H9 (cell line): ENCODE measurements around the gene USP12. TPM values are rescaled to one million over a fixed set of nuclear protein-coding genes. Genes with fewer than 3 reads are reported as not detected.

ENCODE experiments used
- DNase-seq: peaks from one replicate; pipeline ENCODE4 v3.0.0-alpha.2; 2017
- H2AFZ ChIP-seq: one replicate; pipeline ENCODE4 v1.6.1; 2013; ENCODE audit warnings: mild to moderate bottlenecking, low read length, control low read depth, moderate library complexity
- H2AK5ac ChIP-seq: 2 replicates; pipeline ENCODE4 v1.6.1; 2013; ENCODE audit warnings: low read length, control low read depth, mixed read lengths; ENCODE audit not compliant: insufficient read length
- H2BK120ac ChIP-seq: one replicate; pipeline ENCODE4 v1.6.1; 2013; ENCODE audit warnings: low read depth, mild to moderate bottlenecking, low read length, control low read depth, inconsistent platforms; ENCODE audit not compliant: poor library complexity, severe bottlenecking
- H2BK12ac ChIP-seq: 2 replicates; pipeline ENCODE4 v1.6.1; 2013; ENCODE audit warnings: low read length, control low read depth, mixed read lengths, low read depth; ENCODE audit not compliant: insufficient read length
- H2BK15ac ChIP-seq: 2 replicates; pipeline ENCODE4 v1.6.1; 2013; ENCODE audit warnings: low read depth, low read length, control low read depth
- H2BK20ac ChIP-seq: one replicate; pipeline ENCODE4 v1.6.1; 2013; ENCODE audit warnings: low read depth, mild to moderate bottlenecking, low read length, control low read depth, inconsistent platforms; ENCODE audit not compliant: poor library complexity, severe bottlenecking
- H2BK5ac ChIP-seq: 2 replicates; pipeline ENCODE4 v1.6.1; 2013; ENCODE audit warnings: low read length, control low read depth, mixed read lengths; ENCODE audit not compliant: insufficient read length
- H3K14ac ChIP-seq: 2 replicates; pipeline ENCODE4 v1.6.1; 2013; ENCODE audit warnings: low read length, control low read depth; ENCODE audit not compliant: insufficient read depth
- H3K18ac ChIP-seq: 2 replicates; pipeline ENCODE4 v1.6.1; 2013; ENCODE audit warnings: low read depth, mild to moderate bottlenecking, mixed read lengths, low read length, control low read depth; ENCODE audit not compliant: insufficient read length
- H3K23ac ChIP-seq: 2 replicates; pipeline ENCODE4 v1.6.1; 2013; ENCODE audit warnings: low read length, control low read depth, mixed read lengths, low read depth; ENCODE audit not compliant: insufficient read length
- H3K23me2 ChIP-seq: 2 replicates; pipeline ENCODE4 v1.6.1; 2013; ENCODE audit warnings: low read depth, mild to moderate bottlenecking, mixed read lengths, low read length, control low read depth; ENCODE audit not compliant: insufficient read length, poor library complexity, severe bottlenecking
- H3K27ac ChIP-seq: 2 replicates; pipeline ENCODE4 v1.5.1; 2013; ENCODE audit warnings: low read length, control low read depth, mixed read lengths, low read depth; ENCODE audit not compliant: insufficient read length
- H3K27me3 ChIP-seq: 2 replicates; pipeline ENCODE4 v1.6.1; 2013; ENCODE audit warnings: low read length, control low read depth, inconsistent platforms; ENCODE audit not compliant: insufficient read depth
- H3K4ac ChIP-seq: 2 replicates; pipeline ENCODE4 v1.6.1; 2013; ENCODE audit warnings: low read depth, mild to moderate bottlenecking, control low read depth, inconsistent platforms, low read length, moderate library complexity
- H3K4me1 ChIP-seq: 2 replicates; pipeline ENCODE4 v1.6.1; 2013; ENCODE audit warnings: low read length, control low read depth, inconsistent platforms; ENCODE audit not compliant: insufficient read depth
- H3K4me2 ChIP-seq: 2 replicates; pipeline ENCODE4 v1.6.1; 2013; ENCODE audit warnings: low read length, control low read depth, mixed read lengths; ENCODE audit not compliant: insufficient read length, insufficient read depth
- H3K56ac ChIP-seq: 2 replicates; pipeline ENCODE4 v1.6.1; 2013; ENCODE audit warnings: low read depth, mild to moderate bottlenecking, mixed read lengths, low read length, control low read depth; ENCODE audit not compliant: insufficient read length
- H3K79me1 ChIP-seq: 2 replicates; pipeline ENCODE4 v1.6.1; 2013; ENCODE audit warnings: low read depth, mild to moderate bottlenecking, moderate library complexity, low read length, control low read depth, inconsistent platforms; ENCODE audit not compliant: insufficient read depth, poor library complexity, severe bottlenecking
- H3K79me2 ChIP-seq: 2 replicates; pipeline ENCODE4 v1.6.1; 2013; ENCODE audit warnings: low read length, control low read depth, inconsistent platforms; ENCODE audit not compliant: insufficient read depth
- H3K9ac ChIP-seq: 2 replicates; pipeline ENCODE4 v1.6.1; 2013; ENCODE audit warnings: low read length, control low read depth, mixed read lengths; ENCODE audit not compliant: insufficient read length; ENCODE audit errors: extremely low read depth
- H3K9me3 ChIP-seq: one replicate; pipeline ENCODE4 v1.6.1; 2013; ENCODE audit warnings: low read depth, low read length, inconsistent platforms; ENCODE audit not compliant: control insufficient read depth
- H3T11ph ChIP-seq: one replicate; pipeline ENCODE4 v1.6.1; 2013; ENCODE audit warnings: mild to moderate bottlenecking, low read length, control low read depth, inconsistent platforms
- H4K20me1 ChIP-seq: one replicate; pipeline ENCODE4 v1.6.1; 2013; ENCODE audit not compliant: control insufficient read depth, insufficient read length, insufficient read depth
- H4K5ac ChIP-seq: 2 replicates; pipeline ENCODE4 v1.6.1; 2013; ENCODE audit warnings: low read depth, mild to moderate bottlenecking, mixed read lengths, low read length, control low read depth; ENCODE audit not compliant: insufficient read length
- H4K8ac ChIP-seq: replicated peaks from 2 replicates; pipeline ENCODE4 v1.6.1; 2013; ENCODE audit warnings: low read length, control low read depth, mixed read lengths, low read depth; ENCODE audit not compliant: insufficient read length
- H4K91ac ChIP-seq: 2 replicates; pipeline ENCODE4 v1.6.1; 2013; ENCODE audit warnings: low read depth, mild to moderate bottlenecking, moderate library complexity, mixed read lengths, low read length, control low read depth; ENCODE audit not compliant: insufficient read length
- H3K27ac Mint-ChIP-seq, 3 experiments: 2 replicates in 2 of 3; 3 replicates in 1 of 3; pipeline ENCODE4 v1.8.0; 2020 to 2021; ENCODE audit warnings: mixed read lengths in 3 of 3, mild to moderate bottlenecking in 1 of 3, moderate library complexity in 1 of 3
- H3K27me3 Mint-ChIP-seq: 2 replicates; pipeline ENCODE4 v1.8.0; 2021; ENCODE audit warnings: low read depth, mild to moderate bottlenecking, moderate library complexity, mixed read lengths
- H3K36me3 Mint-ChIP-seq, 3 experiments: 2 replicates in 2 of 3; 3 replicates in 1 of 3; pipeline ENCODE4 v1.8.0; 2020 to 2021; ENCODE audit warnings: low read depth in 3 of 3, mixed read lengths in 3 of 3; ENCODE audit not compliant: insufficient read depth in 1 of 3
- H3K4me1 Mint-ChIP-seq, 2 experiments: 2 replicates each; pipeline ENCODE4 v1.8.0; 2020; ENCODE audit warnings: mixed read lengths in 2 of 2
- H3K4me3 Mint-ChIP-seq, 2 experiments: 2 replicates in 1 of 2; 3 replicates in 1 of 2; pipeline ENCODE4 v1.8.0; 2020 to 2021; ENCODE audit warnings: mild to moderate bottlenecking in 2 of 2, mixed read lengths in 2 of 2, moderate library complexity in 1 of 2
- H3K9me3 Mint-ChIP-seq, 2 experiments: 2 replicates in 1 of 2; 3 replicates in 1 of 2; pipeline ENCODE4 v1.8.0; 2020; ENCODE audit warnings: mild to moderate bottlenecking in 2 of 2, mixed read lengths in 2 of 2, moderate library complexity in 1 of 2
- WGBS: extraction: QIAGEN DNeasy Blood & Tissue Kit; methylation state at CpG from one replicate; pipeline ENCODE4 v1.1.7; 2013; ENCODE audit warnings: missing lambda C conversion rate, low lambda C conversion rate, mixed read lengths; ENCODE audit not compliant: insufficient read length; ENCODE audit errors: extremely low coverage; 5-methylcytosine and 5-hydroxymethylcytosine counted together
- total RNA-seq: library from RNA; stranded (reverse); gene quantifications from 2 replicates; pipeline ENCODE4 v1.2.1, GENCODE V29; 2021
- TF ChIP-seq, protein P1 (sequence below): fragments of 200-600 bp; sonication (generic); conservative IDR thresholded peaks from 3 replicates; pipeline ENCODE4 v1.8.0; 2021; ENCODE audit warnings: antibody characterized with exemption, mild to moderate bottlenecking

USP12 gene
- total RNA-seq, 1 experiment from 2014 or later = 24.8 TPM

DNA sequence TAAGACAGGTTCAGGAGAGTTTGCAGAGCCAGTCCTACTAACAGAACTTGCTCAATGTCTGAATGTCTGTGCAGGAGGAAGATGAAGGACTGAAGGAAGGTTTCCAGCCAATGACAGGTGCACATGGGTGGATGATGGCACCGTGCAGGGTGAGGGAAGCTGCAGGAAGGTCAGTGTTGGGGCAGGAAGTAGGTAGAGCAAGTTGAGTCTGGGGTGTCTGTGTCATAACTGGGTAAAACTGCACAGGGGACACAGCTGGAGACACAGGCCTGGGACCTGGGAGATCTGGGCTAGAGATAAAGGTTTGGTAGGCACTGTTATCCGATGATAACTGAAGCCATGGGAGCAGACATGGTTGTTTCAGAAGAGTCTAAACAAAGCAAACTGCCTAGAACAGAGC is 116.9 kb downstream of the USP12 start:
- Mint-ChIP-seq H3K27ac (peak overlapping the region in 1 of 3 experiments; percentile 32; a peak in 1 of 7 replicates), H3K36me3 (no peaks in the 10 kb centered on the region; a peak in 1 of 7 replicates), H3K4me1 (peaks cover 6 to 10% of the 10 kb centered on the region in 2 experiments), H3K4me3 (no peak overlapping the region), H3K9me3 (no peaks in the 10 kb centered on the region; a peak in 2 of 5 replicates), H3K27me3 (no peaks in the 10 kb centered on the region)
- Histone ChIP-seq H3K23me2 (no peaks in the 10 kb centered on the region), H3K79me2 (no peaks in the 10 kb centered on the region), H3K18ac (no peak overlapping the region), H3K4me2 (no peak overlapping the region), H3K9ac (no peak overlapping the region), H3K9me3 (no peaks in the 10 kb centered on the region), H2AFZ (no peak overlapping the region), H3K14ac (no peak overlapping the region), H4K5ac (no peak overlapping the region), H2BK120ac (no peak overlapping the region), H3T11ph (no peak overlapping the region), H4K8ac (no peak overlapping the region), H2AK5ac (no peak overlapping the region), H2BK5ac (no peak overlapping the region), H3K27me3 (no peaks in the 10 kb centered on the region), H3K79me1 (no peaks in the 10 kb centered on the region), H4K91ac (no peak overlapping the region), H4K20me1 (no peaks in the 10 kb centered on the region), H3K4ac (no peak overlapping the region), H3K56ac (no peak overlapping the region), H2BK20ac (no peak overlapping the region), H2BK12ac (no peak overlapping the region), H3K23ac (no peak overlapping the region), H2BK15ac (no peak overlapping the region), H3K4me1 (no peaks in the 10 kb centered on the region), H3K27ac (no peak overlapping the region)
- WGBS = no CpG with 5 or more reads among the region's 2 CpGs
- TF ChIP-seq, protein P1, sequence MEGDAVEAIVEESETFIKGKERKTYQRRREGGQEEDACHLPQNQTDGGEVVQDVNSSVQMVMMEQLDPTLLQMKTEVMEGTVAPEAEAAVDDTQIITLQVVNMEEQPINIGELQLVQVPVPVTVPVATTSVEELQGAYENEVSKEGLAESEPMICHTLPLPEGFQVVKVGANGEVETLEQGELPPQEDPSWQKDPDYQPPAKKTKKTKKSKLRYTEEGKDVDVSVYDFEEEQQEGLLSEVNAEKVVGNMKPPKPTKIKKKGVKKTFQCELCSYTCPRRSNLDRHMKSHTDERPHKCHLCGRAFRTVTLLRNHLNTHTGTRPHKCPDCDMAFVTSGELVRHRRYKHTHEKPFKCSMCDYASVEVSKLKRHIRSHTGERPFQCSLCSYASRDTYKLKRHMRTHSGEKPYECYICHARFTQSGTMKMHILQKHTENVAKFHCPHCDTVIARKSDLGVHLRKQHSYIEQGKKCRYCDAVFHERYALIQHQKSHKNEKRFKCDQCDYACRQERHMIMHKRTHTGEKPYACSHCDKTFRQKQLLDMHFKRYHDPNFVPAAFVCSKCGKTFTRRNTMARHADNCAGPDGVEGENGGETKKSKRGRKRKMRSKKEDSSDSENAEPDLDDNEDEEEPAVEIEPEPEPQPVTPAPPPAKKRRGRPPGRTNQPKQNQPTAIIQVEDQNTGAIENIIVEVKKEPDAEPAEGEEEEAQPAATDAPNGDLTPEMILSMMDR = no peak
- no peak for DNase-seq
